HG03439 (cell line): ENCODE measurements around the gene PDGFA.
"Not testable (repeated sequence)": the region's sequence is repeated elsewhere in the genome, so short reads cannot be mapped to it uniquely, and the experiment has no call there.

Experiments used
- ATAC-seq: cut with Tn5 transposase; IDR thresholded peaks from one replicate; pipeline ENCODE4 v1.9.1; 2021; ENCODE audit warnings: mild to moderate bottlenecking, moderate library complexity; ENCODE audit not compliant: unreplicated experiment

The PDGFA gene

DNA sequence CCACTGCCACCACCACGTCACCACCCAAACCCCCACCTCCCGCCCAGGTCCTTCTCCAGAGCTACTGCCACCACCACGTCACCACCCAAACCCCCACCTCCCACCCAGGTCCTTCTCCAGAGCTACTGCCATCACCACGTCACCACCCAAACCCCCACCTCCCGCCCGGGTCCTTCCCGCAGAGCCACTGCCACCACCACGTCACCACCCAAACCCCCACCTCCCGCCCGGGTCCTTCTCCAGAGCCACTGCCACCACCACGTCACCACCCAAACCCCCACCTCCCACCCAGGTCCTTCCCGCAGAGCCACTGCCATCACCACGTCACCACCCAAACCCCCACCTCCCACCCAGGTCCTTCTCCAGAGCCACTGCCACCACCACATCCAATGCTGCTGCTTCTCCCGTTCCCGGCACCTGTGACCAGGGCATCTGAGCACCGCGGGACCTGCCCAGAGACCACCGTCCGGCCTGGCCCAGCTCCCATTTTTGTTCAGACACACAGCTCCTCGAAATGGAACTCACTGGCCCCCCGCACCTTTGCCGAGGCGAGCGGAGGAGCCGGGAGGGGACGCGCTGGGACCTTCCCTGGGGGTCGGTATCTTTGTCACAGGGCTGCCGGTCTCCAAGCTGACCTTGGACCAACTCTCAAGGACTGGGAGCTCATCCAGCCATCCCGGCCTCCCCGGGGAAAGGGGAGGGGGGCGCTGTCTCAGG lies 32.7 kb upstream of the PDGFA start:
- not testable (repeated sequence) for ATAC-seq

GRCh38 chr7:551615-551970 lies 31.9 kb upstream of the PDGFA start:
- ATAC-seq, result not testable (repeated sequence)

GRCh38 chr7:550881-551614 lies 31.4 kb upstream of the PDGFA start:
- no peak for ATAC-seq

DNA sequence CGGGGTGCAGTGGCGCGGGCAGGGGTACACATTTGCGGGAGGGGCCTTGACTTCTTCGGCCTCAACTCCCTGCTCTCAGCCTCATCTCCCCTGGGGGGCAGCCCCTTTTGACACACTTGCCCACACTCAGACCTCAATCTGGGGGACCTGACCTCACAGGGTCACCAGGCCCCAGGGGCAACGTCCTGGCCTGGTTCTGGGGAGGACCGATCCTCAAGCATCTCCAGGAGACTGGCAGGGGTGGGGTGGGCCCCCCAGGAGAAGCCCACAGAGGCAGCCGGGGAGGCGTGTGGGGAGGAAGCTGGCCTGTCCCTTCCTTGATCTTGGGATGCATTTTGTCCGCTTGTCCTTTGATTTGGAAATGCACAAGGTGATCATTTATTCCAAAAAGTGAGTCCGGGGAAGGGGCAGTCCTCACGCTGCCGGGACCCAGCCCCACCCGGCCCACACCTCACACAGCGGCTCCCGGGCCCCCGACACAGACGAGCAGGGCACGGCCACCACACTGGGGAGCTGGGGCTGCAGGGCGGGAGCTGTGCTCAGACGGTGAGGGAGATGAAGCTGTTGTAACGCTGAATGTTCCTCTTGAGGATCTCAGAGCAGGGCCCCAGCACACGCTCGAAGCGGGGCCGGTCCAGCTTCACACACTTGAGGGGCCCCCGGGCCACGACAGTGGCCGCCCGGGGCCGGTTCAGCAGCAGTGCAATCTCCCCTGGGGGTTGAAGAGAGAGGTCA lies 30.4 kb upstream of the PDGFA start:
- no peak for ATAC-seq

DNA sequence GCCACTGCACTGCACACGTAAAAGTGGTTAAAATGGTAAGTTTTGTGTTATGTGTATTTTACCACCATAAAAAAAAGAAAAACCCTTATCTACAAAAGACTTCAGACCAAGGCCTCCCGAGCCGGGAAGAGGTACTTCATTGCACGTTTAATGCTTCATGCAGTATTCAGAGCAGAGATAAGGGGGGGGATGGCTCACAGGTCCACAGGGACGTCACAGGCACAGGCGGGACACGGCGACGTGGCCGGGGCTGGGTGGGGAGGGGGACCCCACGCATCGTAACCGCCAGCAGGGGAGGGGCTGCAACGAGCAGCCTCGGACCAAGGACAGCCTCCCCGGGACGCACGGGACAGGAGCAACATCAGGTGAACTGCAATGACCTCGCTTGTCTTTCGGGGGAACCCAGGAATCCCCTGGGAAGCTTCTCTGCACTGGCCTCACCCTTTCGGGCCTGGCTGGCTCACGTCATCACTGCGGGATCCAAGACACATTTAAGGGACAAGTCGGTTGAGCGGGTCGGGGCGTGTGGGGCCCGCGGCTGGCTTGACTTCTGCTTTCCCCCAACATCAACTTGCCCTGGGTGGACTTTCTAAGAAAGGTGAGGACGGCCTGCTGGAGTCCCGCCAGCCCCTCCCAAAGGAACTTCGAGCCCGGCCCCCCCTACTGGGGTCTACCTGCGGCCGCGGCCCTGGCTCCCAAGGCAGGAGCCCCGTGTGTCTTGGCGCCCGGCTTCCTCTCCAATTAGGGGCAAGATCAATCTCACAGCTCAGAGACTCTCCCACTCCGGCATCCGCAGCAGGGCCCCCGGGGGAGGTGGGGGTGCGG lies 29.6 kb upstream of the PDGFA start:
- ATAC-seq, result no peak

GRCh38 chr7:548401-548800 lies 28.8 kb upstream of the PDGFA start:
- ATAC-seq, result no peak

DNA sequence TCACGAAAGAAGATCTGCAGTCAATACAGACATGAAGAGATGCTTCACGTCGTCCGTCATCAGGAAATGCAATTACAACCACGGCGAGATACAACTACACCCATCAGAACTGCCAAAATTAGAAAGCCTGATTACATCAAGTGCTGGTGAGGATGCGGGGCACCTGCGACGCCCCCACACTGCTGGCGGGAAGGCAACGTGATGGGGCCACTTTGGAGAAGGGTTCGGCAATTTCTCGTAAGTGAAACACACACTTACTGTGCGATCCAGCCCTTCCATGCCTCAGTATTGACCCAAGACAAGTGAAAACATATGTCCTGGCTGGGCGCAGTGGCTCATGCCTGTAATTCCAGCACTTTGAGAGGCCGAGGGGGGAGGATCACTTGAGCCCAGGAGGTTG lies 25.8 kb upstream of the PDGFA start:
- ATAC-seq, result no peak

DNA sequence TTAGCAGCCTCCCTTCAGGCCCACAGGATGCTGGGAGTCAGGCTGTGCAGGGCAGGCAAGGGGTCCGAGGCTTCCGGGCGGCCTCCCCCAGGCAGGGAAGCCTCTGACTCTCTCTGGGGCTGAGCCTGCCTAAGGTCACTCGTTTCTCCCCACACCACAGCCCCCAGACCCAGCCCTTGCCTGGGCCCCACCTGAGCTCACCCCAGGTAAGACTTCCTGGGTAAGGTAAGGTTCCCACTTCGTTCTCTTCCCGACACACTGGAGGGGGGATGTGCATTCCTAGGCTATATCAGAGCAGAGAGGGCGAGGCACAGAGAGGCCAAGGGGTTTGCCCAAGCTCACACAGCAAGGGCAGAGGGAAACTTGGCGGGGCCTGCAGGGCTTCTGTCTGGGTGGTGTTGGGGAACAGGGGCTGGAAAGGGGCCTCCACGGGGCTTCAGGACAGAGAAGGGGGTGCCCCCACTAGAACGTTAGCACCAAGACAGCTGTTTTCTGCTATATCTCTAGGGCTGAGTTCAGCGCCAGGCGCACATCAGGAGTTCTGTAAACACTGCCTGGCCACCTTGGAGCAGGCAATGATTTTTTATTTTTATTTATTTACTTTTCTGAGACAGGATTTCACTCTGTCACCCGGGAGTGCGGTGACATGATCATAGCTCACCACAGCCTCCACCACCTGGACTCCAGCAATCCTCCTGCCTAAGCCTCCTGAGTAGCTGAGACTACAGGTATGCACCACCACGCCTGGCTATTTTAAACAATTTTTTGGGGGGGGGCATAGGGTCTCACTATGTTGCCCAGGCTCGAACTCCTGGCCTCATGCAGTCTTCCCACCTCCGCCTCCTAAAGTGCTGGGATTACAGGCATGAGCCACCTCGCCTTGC lies 24.9 kb upstream of the PDGFA start:
- no peak for ATAC-seq

DNA sequence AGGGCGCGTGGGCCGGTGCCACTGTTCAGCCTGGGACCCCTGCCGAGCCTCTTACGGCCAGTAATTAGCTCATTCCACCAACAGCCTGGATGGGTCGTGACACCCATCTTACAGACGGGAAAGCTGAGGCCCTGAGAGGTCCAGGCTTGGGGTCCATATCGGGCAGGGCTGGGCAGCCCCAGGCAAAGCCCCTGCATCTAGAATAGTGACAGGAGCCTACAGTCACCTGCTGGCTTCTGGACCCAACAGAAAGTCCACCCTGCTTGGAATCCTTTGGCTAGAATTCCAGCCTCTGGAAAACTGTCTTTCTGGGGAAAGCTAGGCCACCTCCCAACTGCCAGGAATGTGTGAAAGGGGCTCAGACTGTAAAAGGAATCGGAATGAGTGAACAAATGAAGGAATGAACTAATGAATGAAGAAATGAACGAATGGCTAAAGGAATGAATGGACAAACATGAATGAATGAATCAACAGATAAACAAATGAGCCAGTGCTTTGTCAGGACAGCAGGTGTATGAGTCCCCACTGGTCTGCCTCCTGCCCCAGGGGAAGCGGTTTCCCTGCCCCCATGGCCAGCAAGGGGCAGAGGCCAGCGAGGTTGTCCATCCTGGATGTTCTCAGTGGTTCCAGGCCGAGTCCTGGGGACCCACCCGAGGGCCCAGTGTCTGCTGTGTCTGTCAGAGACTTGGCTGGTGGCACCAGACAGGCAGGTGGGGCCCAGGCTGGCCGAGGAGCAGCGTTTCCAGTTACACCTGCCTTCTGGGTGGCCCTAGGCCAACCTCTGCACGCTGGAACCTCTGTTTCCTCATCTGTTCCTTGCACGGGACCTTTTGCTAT lies 24.1 kb upstream of the PDGFA start:
- ATAC-seq, result no peak

DNA sequence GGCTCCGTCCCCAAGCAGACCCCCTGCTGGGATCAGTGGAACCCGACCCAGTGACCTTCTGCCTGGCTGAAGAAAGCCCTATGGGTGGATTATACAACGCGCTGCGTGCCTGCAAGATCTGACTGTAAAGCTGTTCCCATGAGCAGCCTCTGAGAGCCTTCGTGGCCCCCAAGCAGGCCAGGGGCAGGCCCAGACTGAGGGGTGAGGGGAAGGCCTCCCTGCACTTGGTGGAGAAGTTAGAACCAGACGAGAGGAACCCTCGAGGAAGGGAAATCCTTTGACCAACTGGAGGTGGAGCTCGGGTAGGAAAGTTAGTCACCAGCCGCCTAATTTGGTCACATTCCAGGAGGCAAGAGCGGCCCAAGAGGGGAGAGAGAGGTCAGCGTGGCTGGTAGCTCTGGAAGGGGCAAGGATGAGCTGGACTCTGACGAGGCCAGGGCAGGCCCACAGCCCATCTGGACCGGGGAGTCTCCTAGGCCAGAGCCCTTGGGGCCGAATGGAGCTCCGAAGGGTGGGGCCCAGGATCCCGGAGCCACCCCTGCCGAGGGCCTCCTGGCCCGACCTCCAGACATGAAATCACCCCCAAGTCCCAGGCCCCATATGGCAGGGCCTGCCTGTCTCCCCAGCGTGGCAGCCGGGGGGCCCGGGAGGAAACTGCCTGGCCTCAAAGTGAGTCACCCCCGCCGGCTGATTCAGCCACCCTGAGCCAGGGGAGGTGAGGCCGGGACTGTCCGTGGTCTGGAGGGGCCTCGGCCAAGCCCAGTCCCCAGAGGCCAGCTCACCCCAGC lies 23.3 kb upstream of the PDGFA start:
- ATAC-seq, result no peak

- ATAC-seq, result no peak
These were observed 22.6 kb upstream of the PDGFA start for GRCh38 chr7:542131-542712.

GRCh38 chr7:541661-542060 lies 22.0 kb upstream of the PDGFA start:
- ATAC-seq, result no peak

GRCh38 chr7:540997-541396 lies 21.4 kb upstream of the PDGFA start:
- ATAC-seq, result no peak

- ATAC-seq, result no peak
These were observed 20.9 kb upstream of the PDGFA start for GRCh38 chr7:540579-540978.

GRCh38 chr7:539731-540411 lies 20.2 kb upstream of the PDGFA start:
- no peak for ATAC-seq

DNA sequence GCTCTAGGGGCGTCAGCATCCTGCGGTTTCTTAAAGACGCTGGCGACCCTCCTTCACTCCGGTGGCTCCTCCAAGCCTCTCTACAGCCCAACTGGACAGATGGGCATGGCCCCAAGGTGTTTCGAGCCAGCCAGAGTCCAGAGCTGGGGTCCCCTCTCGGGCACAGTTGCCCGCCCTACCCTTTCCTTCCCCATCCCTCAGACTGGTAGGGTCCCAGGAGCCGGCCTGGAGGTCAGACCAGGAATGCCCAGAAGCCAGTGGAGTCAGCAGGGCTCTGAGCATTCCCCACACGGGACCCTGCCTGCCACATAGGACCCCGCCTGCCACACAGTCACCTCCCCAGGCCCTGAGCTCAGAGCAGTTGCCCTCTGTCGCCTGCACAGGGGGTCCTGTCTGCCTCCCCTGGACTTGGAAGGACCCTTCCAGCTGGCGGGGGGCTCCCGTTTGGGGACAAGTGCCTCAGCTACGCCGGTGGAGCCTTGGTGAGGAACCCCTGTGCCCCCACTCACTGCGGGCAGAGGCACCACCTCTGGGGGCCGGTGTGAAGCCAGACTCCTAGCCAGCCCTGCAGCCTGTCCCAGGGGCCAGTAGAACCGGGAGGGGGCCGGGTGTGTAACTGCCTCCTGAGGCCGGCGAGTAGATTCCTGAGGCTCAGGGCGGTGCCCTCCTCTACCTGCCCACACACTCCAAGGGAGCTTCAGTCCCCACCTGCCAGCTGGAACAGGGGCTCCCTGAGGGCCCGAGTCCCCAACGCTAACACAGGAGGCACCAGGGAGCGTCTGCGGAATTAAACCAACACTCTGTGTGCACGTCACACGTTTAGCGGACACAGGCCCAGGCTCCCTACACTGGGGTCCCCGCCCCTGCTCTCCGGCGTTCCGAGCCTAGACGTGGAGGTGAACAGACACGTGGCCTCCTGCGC lies 19.4 kb upstream of the PDGFA start:
- no peak for ATAC-seq
